Panc1 (cell line): Measurements from ENCODE around the gene CD3D. TPM values are rescaled to one million over a fixed set of nuclear protein-coding genes. Genes with fewer than 3 reads are reported as not detected.

Experiments used
- ATAC-seq: fragments of 200-7000 bp; cut with Tn5 transposase; 2 replicates; pipeline ENCODE4 v1.9.1; 2020; ENCODE audit warnings: mild to moderate bottlenecking, moderate library complexity
- BruUV-seq: library from RNA; stranded (reverse); fragments of 400-500 nt; replicated peaks from 2 replicates; lab custom pipeline; 2021; lab: Mats Ljungman, UMichigan
- CTCF ChIA-PET: fragments of 300-600 bp; sonication (Branson Sonifier 250); formaldehyde crosslinking; loops from one replicate; lab custom pipeline; 2022; ENCODE audit warnings: antibody characterized with exemption; lab: Charles Lee
- POLR2A ChIA-PET: fragments of 300-600 bp; sonication (Branson Sonifier 250); formaldehyde crosslinking; loops from one replicate; lab custom pipeline; 2022; ENCODE audit warnings: antibody characterized with exemption; lab: Charles Lee
- DNase-seq: peaks from one replicate; pipeline ENCODE4 v3.0.0-alpha.2; 2010; ENCODE audit warnings: low read depth, low spot score
- H3K27ac ChIP-seq: 2 replicates; pipeline ENCODE4 v1.5.1; 2011; ENCODE audit warnings: mild to moderate bottlenecking, low read length, inconsistent platforms
- H3K27me3 ChIP-seq: fragments of 200-500 bp; sonication (Bioruptor generic); 2 replicates; pipeline ENCODE4 v1.6.0; 2014; ENCODE audit warnings: low read length, inconsistent platforms; ENCODE audit not compliant: control insufficient read depth, insufficient read depth
- H3K36me3 ChIP-seq: fragments of 200-500 bp; sonication (Bioruptor generic); 2 replicates; pipeline ENCODE4 v1.5.1; 2014; ENCODE audit warnings: inconsistent platforms, mild to moderate bottlenecking, low read length, moderate library complexity; ENCODE audit not compliant: control insufficient read depth, insufficient read depth
- H3K4me1 ChIP-seq: 2 replicates; pipeline ENCODE4 v1.5.1; 2011; ENCODE audit warnings: inconsistent platforms, mild to moderate bottlenecking, low read length, moderate library complexity; ENCODE audit not compliant: control insufficient read depth, insufficient read depth
- H3K4me3 ChIP-seq, 2 experiments: 2 replicates each; pipeline ENCODE4 v1.5.1; 2011 to 2012; ENCODE audit warnings: low read depth in 2 of 2, low read length in 2 of 2, mild to moderate bottlenecking in 2 of 2, inconsistent platforms in 1 of 2, moderate library complexity in 1 of 2
- H3K9me3 ChIP-seq: fragments of 200-500 bp; sonication (Bioruptor generic); 2 replicates; pipeline ENCODE4 v1.5.1; 2014; ENCODE audit warnings: low read depth, mild to moderate bottlenecking, inconsistent platforms, low read length, moderate library complexity; ENCODE audit not compliant: control insufficient read depth, insufficient read depth
- CTCF ChIP-seq: fragments of 450-650 bp; IDR thresholded peaks from 2 replicates; pipeline ENCODE4 v1.5.1; 2017; ENCODE audit warnings: mild to moderate bottlenecking
- REST ChIP-seq, 2 experiments: IDR thresholded peaks; 2 replicates each; pipeline ENCODE4 v1.6.1; 2011 to 2012; ENCODE audit warnings: low read depth in 2 of 2, control low read depth in 1 of 2, low read length in 1 of 2, mild to moderate bottlenecking in 1 of 2, moderate library complexity in 1 of 2; ENCODE audit not compliant: insufficient read depth in 1 of 2
- TCF7L2 ChIP-seq: IDR thresholded peaks from 2 replicates; pipeline ENCODE4 v1.6.1; 2011; ENCODE audit warnings: mild to moderate bottlenecking, low read depth, low read length, inconsistent platforms
- in situ Hi-C: cut with HindIII; loops from 2 replicates; pipeline ENCODE4 v1.10.0; 2016; ENCODE audit warnings: low sequenced_read_pairs, low pct_unique_long_range_greater_than_20kb
- intact Hi-C: fragments of 100-400 bp; cut with micrococcal nuclease; formaldehyde crosslinking; loops from one replicate; pipeline ENCODE4 v1.10.0; 2022; ENCODE audit not compliant: unreplicated experiment
- total RNA-seq: library from RNA; stranded (reverse); gene quantifications from one replicate; pipeline ENCODE4 v1.2.1, GENCODE V29; 2021; ENCODE audit not compliant: unreplicated experiment

The CD3D gene
- total RNA-seq, 1 experiment from 2014 or later: 0.39 TPM

- Histone ChIP-seq H3K4me3 (no peak overlapping the region), H3K4me1 (no peaks in the 10 kb centered on the region), H3K36me3 (no peaks in the 10 kb centered on the region), H3K27me3 (peaks cover 22% of the 10 kb centered on the region), H3K9me3 (no peaks in the 10 kb centered on the region), H3K27ac (no peak overlapping the region)
- BruUV-seq: no TSS peak
- in situ Hi-C loops (no loop called here), intact Hi-C loops (loop anchor here (2.0 kb wide), 1 partner anchor 154 kb away; no protein-coding TSS in a partner anchor)
- POLR2A ChIA-PET: no interaction called here
- DNase-seq: no peak
- TF ChIP-seq TCF7L2: no peak
- peak; percentile 77 for TF ChIP-seq CTCF
- CTCF ChIA-PET: no interaction called here
- ATAC-seq: no peak
Observed at GRCh38 chr11:118353084-118353710, 10.7 kb upstream of the CD3D start.

GRCh38 chr11:118349475-118349874 lies 7.0 kb upstream of the CD3D start:
- CTCF ChIA-PET: no interaction called here

More at GRCh38 chr11:118349475-118349874, 7.0 kb upstream of the CD3D start:
- no peak for ATAC-seq
- H3K36me3 ChIP-seq: no peaks in the 10 kb centered on the region
- H3K27ac ChIP-seq: no peak overlapping the region
- H3K4me1 ChIP-seq: no peaks in the 10 kb centered on the region
- no peaks in the 10 kb centered on the region for H3K9me3 ChIP-seq
- H3K4me3 ChIP-seq: no peak overlapping the region
- intact Hi-C loops: no loop called here
- BruUV-seq: no TSS peak
- DNase-seq: no peak
- in situ Hi-C loops: no loop called here
- TF ChIP-seq REST (IDR thresholded peaks at IDR 0.05; ENCODE audit: insufficient read depth in 1 of 2, low read depth in 2 of 2, low read length in 1 of 2) (no peak), TCF7L2 (no peak)
- POLR2A ChIA-PET: no interaction called here
- peaks cover 29% of the 10 kb centered on the region for H3K27me3 ChIP-seq
